IMR-90 (cell line): Measurements from ENCODE around the gene MALRD1. TPM values are rescaled to one million over a fixed set of nuclear protein-coding genes. Genes with fewer than 3 reads are reported as not detected.

ENCODE experiments used
- ATAC-seq: fragments of 200-7000 bp; cut with Tn5 transposase; 2 replicates; pipeline ENCODE4 v1.9.1; 2020; ENCODE audit warnings: low read depth, mild to moderate bottlenecking, moderate library complexity
- BruUV-seq: library from RNA; stranded (reverse); fragments of 400-500 nt; replicated peaks from 2 replicates; lab custom pipeline; 2021; lab: Mats Ljungman, UMichigan
- CTCF ChIA-PET: fragments of 300-600 bp; formaldehyde crosslinking; extraction: SDS; loops from one replicate; lab custom pipeline; 2021; ENCODE audit warnings: antibody characterized with exemption; lab: Yijun Ruan, JAX
- POLR2A ChIA-PET: fragments of 300-600 bp; sonication (Branson Sonifier 250); formaldehyde crosslinking; loops from one replicate; lab custom pipeline; 2022; ENCODE audit warnings: antibody characterized with exemption; ENCODE audit not compliant: unreplicated experiment; lab: Charles Lee
- DNase-seq: peaks from one replicate; pipeline ENCODE4 v3.0.0; 2013
- H2AFZ ChIP-seq: replicated peaks from 2 replicates; pipeline ENCODE3; 2013; ENCODE audit warnings: low read length, mild to moderate bottlenecking; ENCODE audit not compliant: poor library complexity
- H2AK5ac ChIP-seq: 2 replicates; pipeline ENCODE4 v1.6.1; 2013; ENCODE audit warnings: low read depth, low read length, inconsistent platforms
- H2AK9ac ChIP-seq: replicated peaks from 2 replicates; pipeline ENCODE3; 2013; ENCODE audit warnings: mild to moderate bottlenecking, low read depth, low read length, moderate library complexity; ENCODE audit not compliant: poor library complexity
- H2BK120ac ChIP-seq: 2 replicates; pipeline ENCODE4 v1.6.1; 2013; ENCODE audit warnings: low read depth, low read length, inconsistent platforms
- H2BK15ac ChIP-seq: 3 replicates; pipeline ENCODE4 v1.6.1; 2013; ENCODE audit warnings: low read depth, low read length, inconsistent platforms
- H2BK20ac ChIP-seq: 2 replicates; pipeline ENCODE4 v1.6.1; 2013; ENCODE audit warnings: low read depth, mild to moderate bottlenecking, inconsistent platforms, low read length, moderate library complexity
- H2BK5ac ChIP-seq: 2 replicates; pipeline ENCODE4 v1.6.1; 2013; ENCODE audit warnings: mild to moderate bottlenecking, low read depth, low read length, inconsistent platforms; ENCODE audit not compliant: poor library complexity, severe bottlenecking
- H3K14ac ChIP-seq: replicated peaks from 2 replicates; pipeline ENCODE4 v1.6.1; 2013; ENCODE audit warnings: low read depth, low read length, inconsistent platforms
- H3K18ac ChIP-seq: 2 replicates; pipeline ENCODE4 v1.6.1; 2013; ENCODE audit warnings: low read depth, low read length, control low read depth
- H3K23ac ChIP-seq: 2 replicates; pipeline ENCODE4 v1.6.1; 2013; ENCODE audit warnings: low read depth, low read length, inconsistent platforms
- H3K27ac ChIP-seq: 2 replicates; pipeline ENCODE4 v1.5.1; 2013; ENCODE audit warnings: mild to moderate bottlenecking, control low read depth, low read length; ENCODE audit not compliant: insufficient read depth
- H3K27me3 ChIP-seq: 2 replicates; pipeline ENCODE4 v1.6.1; 2013; ENCODE audit warnings: low read length; ENCODE audit not compliant: control insufficient read depth, insufficient read depth
- H3K36me3 ChIP-seq: 2 replicates; pipeline ENCODE4 v1.6.1; 2013; ENCODE audit warnings: low read length, mixed read lengths; ENCODE audit not compliant: control insufficient read depth, insufficient read depth
- H3K4ac ChIP-seq: 2 replicates; pipeline ENCODE4 v1.6.1; 2013; ENCODE audit warnings: low read depth, low read length, inconsistent platforms
- H3K4me1 ChIP-seq: 2 replicates; pipeline ENCODE4 v1.6.1; 2013; ENCODE audit warnings: low read length, mixed read lengths; ENCODE audit not compliant: control insufficient read depth, insufficient read depth
- H3K4me2 ChIP-seq: 2 replicates; pipeline ENCODE4 v1.6.1; 2013; ENCODE audit warnings: low read depth, mild to moderate bottlenecking, control low read depth, low read length, moderate library complexity
- H3K4me3 ChIP-seq: 2 replicates; pipeline ENCODE4 v1.5.1; 2013; ENCODE audit warnings: low read depth, mild to moderate bottlenecking, control low read depth, low read length, moderate library complexity; ENCODE audit not compliant: insufficient read depth
- H3K56ac ChIP-seq: 2 replicates; pipeline ENCODE4 v1.6.1; 2013; ENCODE audit warnings: low read length, inconsistent platforms; ENCODE audit not compliant: insufficient read depth; ENCODE audit errors: extremely low read depth
- H3K79me1 ChIP-seq, 2 experiments: 2 replicates each; pipeline ENCODE4 v1.6.1; 2013; ENCODE audit warnings: low read length in 2 of 2, inconsistent platforms in 1 of 2, low read depth in 1 of 2
- H3K9ac ChIP-seq: 2 replicates; pipeline ENCODE4 v1.6.1; 2013; ENCODE audit warnings: low read depth, low read length, control low read depth
- H3K9me1 ChIP-seq: 2 replicates; pipeline ENCODE4 v1.6.1; 2013; ENCODE audit warnings: low read length, inconsistent platforms; ENCODE audit not compliant: insufficient read depth
- H3K9me3 ChIP-seq: 2 replicates; pipeline ENCODE4 v1.6.1; 2013; ENCODE audit warnings: low read length; ENCODE audit not compliant: control insufficient read depth, insufficient read depth
- H4K20me1 ChIP-seq: 2 replicates; pipeline ENCODE4 v1.6.1; 2013; ENCODE audit warnings: low read length, inconsistent platforms; ENCODE audit not compliant: insufficient read depth
- H4K5ac ChIP-seq: 2 replicates; pipeline ENCODE4 v1.6.1; 2013; ENCODE audit warnings: mild to moderate bottlenecking, low read depth, low read length, control low read depth
- H4K8ac ChIP-seq, 2 experiments: 2 replicates each; pipeline ENCODE4 v1.6.1; 2013; ENCODE audit warnings: low read depth in 2 of 2, low read length in 2 of 2, control low read depth in 1 of 2, inconsistent platforms in 1 of 2
- H4K91ac ChIP-seq: 2 replicates; pipeline ENCODE4 v1.6.1; 2013; ENCODE audit warnings: low read depth, low read length, inconsistent platforms; ENCODE audit not compliant: insufficient read depth
- ELK1 ChIP-seq: fragments of 150-350 bp; IDR thresholded peaks from 2 replicates; pipeline ENCODE4 v1.6.1; 2016; ENCODE audit warnings: low read depth, mild to moderate bottlenecking, low read length, moderate library complexity, borderline replicate concordance
- MAFK ChIP-seq: IDR thresholded peaks from 2 replicates; pipeline ENCODE4 v1.6.1; 2012; ENCODE audit warnings: low read depth, low read length, improper control_type of control experiment
- MAZ ChIP-seq: IDR thresholded peaks from 2 replicates; pipeline ENCODE4 v1.6.1; 2012; ENCODE audit warnings: low read depth, mild to moderate bottlenecking, low read length, improper control_type of control experiment, moderate library complexity, borderline replicate concordance
- NFE2L2 ChIP-seq: fragments of 150-350 bp; IDR thresholded peaks from 2 replicates; pipeline ENCODE4 v1.6.1; 2016; ENCODE audit warnings: low read depth, mild to moderate bottlenecking, low read length
- RCOR1 ChIP-seq: IDR thresholded peaks from 2 replicates; pipeline ENCODE4 v1.6.1; 2012; ENCODE audit warnings: mild to moderate bottlenecking, low read length, improper control_type of control experiment; ENCODE audit not compliant: insufficient replicate concordance
- WGBS, 2 experiments: methylation state at CpG; one replicate each; pipeline versions ENCODE4 v1.1.5 to v1.1.7; 2013; ENCODE audit warnings: missing lambda C conversion rate in 2 of 2; ENCODE audit not compliant: insufficient read length in 1 of 2; ENCODE audit errors: extremely low coverage in 2 of 2; 5-methylcytosine and 5-hydroxymethylcytosine counted together
- dilution Hi-C: fragments of 300-500 bp; cut with HindIII; formaldehyde crosslinking; loops from one replicate; pipeline ENCODE4 v1.14.3; 2018; ENCODE audit warnings: low sequenced_read_pairs; ENCODE audit not compliant: unreplicated experiment
- in situ Hi-C: fragments of 300-500 bp; cut with MboI; formaldehyde crosslinking; loops from 3 replicates; pipeline ENCODE4 v1.14.3; 2019; ENCODE audit warnings: low sequenced_read_pairs, inconsistent platforms, mixed read lengths
- intact Hi-C: fragments of 100-400 bp; cut with micrococcal nuclease; formaldehyde crosslinking; loops from 2 replicates; pipeline ENCODE4 v1.10.0; 2022
- polyA plus RNA-seq, 3 experiments: library from polyadenylated mRNA; depleted of rRNA; stranded (reverse); fragments of >200 nt; gene quantifications; 2 replicates each; pipeline ENCODE4 v1.2.3, GENCODE V29; 2012; ENCODE audit warnings: low replicate concordance in 1 of 3
- total RNA-seq: library from RNA; depleted of rRNA; stranded (reverse); fragments of >200 nt; gene quantifications from 2 replicates; pipeline ENCODE4 v1.2.3, GENCODE V29; 2012

MALRD1 gene
- total and polyA plus RNA-seq, 2 of the 4 experiments (the other 2 are of a cell fraction): 0.34 to 1.1 TPM

- BruUV-seq: no TSS peak
- Histone ChIP-seq H2AFZ (no peak overlapping the region), H3K4me3 (no peak overlapping the region), H2AK9ac (no peak overlapping the region), H2BK15ac (no peak overlapping the region), H2BK20ac (peak overlapping the region; percentile 84), H3K36me3 (no peaks in the 10 kb centered on the region), H3K23ac (no peak overlapping the region), H3K4me1 (peaks cover 7% of the 10 kb centered on the region), H3K9me1 (peaks cover 4% of the 10 kb centered on the region), H3K56ac (no peak overlapping the region), H4K5ac (peak overlapping the region; percentile 57; the same call in 1 of the 2 replicates), H3K4ac (peak overlapping the region; percentile 67; the same call in 1 of the 2 replicates), H3K27me3 (no peaks in the 10 kb centered on the region), H2BK120ac (peak overlapping the region; percentile 76), H3K27ac (no peak overlapping the region), H3K9ac (no peak overlapping the region), H3K9me3 (no peaks in the 10 kb centered on the region), H4K8ac (peak overlapping the region in 1 of 2 experiments; percentile 35; a peak in 1 of 4 replicates), H2AK5ac (no peak overlapping the region), H4K91ac (no peak overlapping the region), H2BK5ac (peak overlapping the region; percentile 66), H3K79me1 (no peaks in the 10 kb centered on the region), H3K14ac (no peak overlapping the region), H4K20me1 (no peaks in the 10 kb centered on the region), H3K4me2 (no peak overlapping the region), H3K18ac (peak overlapping the region; percentile 93; the same call in 1 of the 2 replicates)
- CTCF ChIA-PET: no interaction called here
- peak; percentile 80 for ATAC-seq
- WGBS, 2 experiments: no CpG with 5 or more reads among the region's 4 CpGs
- DNase-seq: peak; percentile 37
- TF ChIP-seq ELK1: no peak
- no peak for TF ChIP-seq RCOR1
- peak; percentile 20; the same call in 1 of the 2 replicates for TF ChIP-seq MAFK
- no peak for TF ChIP-seq NFE2L2
- no peak for TF ChIP-seq MAZ
- POLR2A ChIA-PET: no interaction called here
- intact Hi-C loops: loop anchor here (5.0 kb wide), 1 partner anchor 42 kb away; no protein-coding TSS in a partner anchor
- in situ Hi-C loops: no loop called here
- dilution Hi-C loops: no loop called here
Measured at GRCh38 chr10:19659920-19660655, 611.5 kb downstream of the MALRD1 start.
